GM19351 (cell line): ENCODE results near the gene SELENOW.
"Not testable (repeated sequence)": the region's sequence is repeated elsewhere in the genome, so short reads cannot be mapped to it uniquely, and the experiment has no call there.

ENCODE experiments used
- ATAC-seq: cut with Tn5 transposase; IDR thresholded peaks from one replicate; pipeline ENCODE4 v1.9.1; 2021; ENCODE audit warnings: mild to moderate bottlenecking, moderate library complexity; ENCODE audit not compliant: unreplicated experiment

SELENOW gene

DNA sequence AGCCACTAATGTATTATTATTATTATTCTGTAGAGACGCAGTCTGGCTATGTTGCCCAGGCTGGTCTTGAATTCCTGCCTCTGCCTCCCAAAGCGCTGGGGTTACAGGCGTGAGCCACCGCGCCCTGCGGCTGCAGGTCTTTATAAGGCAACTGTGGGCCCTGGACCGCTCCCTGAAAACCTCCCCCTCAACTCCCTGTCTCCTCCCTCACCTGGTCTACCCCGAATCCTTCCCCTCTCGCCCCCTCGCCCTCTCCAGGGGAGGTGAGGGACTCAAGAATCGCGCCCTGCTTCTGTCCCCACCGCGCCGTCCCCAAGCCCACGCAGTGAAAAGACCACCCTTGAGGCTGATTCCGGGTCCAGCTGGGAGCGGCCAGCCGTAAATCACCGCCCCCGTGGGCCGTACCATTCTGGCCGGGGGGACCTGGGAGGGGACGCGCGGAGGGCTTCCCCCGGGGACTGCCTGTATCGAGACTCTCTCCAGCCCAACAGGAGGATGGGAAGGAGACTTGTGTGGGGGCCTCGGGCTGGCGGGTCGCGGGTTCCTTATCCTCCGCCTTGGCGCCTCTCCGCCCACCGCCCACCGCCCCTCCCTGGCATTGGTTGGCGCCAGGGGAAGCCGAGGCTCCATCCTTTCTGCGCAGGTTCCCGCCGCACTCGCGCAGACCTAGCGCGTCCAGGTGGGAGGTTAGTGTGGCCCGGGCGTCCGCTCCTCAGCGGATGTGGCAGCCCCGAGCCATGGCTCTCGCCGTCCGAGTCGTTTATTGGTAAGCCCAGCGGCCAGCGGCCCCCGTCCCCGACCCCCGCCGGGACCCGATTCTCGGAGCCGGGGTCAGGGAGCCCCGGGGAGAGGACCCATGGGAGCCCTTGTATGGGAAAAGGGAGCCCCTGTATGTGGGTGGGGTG is at the start of gene SELENOW:
Gene SELENOW (plus strand): TSS at position 655 of the 905 bp plus-strand sequence. CDS start 83 bp downstream, at position 738.
- peak; percentile 85 for ATAC-seq

DNA sequence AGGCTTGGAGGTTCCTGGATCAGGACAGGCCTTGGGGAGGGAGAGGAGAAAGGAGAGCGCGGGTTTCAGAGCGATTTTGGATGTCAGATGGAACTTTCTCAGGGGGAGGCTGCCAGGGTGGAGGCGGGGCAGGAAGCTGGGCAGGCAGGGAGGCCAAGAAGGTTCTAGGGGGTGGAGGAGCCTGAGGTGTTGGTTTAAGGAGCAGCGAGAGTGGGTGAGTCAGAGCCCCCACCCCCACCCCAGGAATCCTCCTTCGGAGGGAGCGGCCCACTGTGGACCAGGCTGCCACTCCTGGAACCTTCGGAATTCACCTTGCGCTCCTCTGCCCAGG is 49.1 kb upstream of the SELENOW start:
- ATAC-seq, result no peak

DNA sequence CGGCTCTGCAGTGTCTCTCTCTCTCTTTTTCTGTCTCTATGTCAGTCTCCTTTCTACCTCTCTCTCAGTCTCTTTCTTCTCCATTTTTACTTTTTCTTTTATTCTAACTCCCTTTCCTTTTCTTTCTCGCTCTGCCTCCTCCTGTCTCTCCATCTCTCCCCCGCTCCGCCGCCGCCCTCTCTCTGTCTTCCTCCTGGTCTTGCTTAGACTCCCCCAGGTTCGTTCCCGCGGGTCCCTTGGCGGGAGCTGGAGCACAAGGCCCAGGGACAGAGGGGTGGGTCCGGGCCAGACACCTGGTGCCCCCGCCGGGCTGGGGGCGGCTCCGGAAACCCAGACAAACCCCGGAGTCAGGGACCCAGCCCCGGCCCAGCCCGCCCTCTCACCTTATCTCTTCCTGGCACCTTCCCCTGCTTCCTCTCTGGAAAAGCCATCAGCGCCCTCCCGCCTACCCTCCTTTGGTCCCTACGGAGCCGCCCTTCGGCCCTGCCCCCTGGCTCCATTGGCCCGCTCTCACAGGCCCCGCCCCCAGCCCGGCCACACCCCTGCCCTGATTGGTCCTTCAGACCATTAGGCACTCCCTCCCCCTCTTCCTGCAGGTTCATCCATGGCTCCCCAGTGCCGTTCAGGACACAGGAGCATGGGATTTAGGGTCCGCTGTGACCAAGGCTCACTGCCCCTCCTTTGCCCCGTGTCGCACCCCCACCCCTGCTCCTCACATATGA is 48.5 kb upstream of the SELENOW start:
- ATAC-seq, result no peak

DNA sequence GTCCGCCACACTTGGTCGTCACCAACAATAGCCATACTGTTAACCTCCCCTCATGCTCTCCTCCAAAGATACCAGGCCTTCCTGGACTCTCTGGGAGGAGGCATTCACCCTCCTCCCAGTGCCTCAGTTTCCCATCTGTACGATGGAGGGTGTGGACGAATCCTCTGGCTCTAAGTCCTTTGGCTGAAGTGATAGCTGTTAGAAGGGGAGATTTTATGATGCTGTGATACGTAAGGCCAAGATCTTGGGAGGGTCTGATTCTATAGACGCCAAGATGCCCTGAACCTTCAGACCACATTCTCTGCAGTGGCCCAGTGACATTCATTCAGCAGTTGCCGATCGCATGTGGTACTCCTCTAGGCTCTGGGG is 48.0 kb upstream of the SELENOW start:
- ATAC-seq, result no peak

DNA sequence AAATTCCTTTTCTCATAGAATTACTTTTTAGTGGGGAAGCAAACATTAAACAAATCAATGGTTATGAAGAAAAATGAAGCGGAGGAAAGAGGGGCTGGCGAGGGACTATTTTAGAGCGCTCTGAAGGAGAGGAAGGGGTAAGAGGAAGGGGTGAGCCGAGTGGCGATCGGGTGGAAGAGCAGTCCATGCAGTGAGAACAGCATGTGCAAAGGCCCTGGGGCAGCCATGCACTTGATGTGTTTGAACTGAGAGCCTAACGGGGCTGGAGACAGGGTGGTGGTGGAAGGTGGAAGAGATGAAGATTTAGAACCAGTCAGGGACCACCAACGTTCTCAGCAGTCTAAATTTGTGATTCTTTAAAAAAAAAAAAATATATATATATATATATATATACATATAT is 47.6 kb upstream of the SELENOW start:
- ATAC-seq, result no peak

DNA sequence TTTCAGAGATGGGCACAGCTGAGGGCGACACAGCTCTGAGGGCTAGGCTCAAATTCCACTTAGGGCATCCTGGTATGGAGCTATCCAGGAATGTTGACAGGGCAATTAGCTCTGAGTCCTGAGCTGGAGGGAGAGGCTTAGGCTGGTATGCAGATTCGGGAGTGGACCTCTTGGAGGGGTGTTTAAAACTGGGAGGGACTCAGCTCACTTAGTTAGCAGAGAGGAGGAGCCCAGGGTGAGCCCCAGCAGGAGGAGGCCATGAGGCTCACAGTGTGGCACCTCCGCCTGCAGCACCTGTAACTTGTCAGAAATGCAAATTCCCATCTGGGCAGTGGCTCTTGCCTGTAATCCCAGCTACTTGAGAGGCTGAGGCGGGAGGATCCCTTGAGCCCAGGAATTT is 43.4 kb upstream of the SELENOW start:
- ATAC-seq, result no peak

DNA sequence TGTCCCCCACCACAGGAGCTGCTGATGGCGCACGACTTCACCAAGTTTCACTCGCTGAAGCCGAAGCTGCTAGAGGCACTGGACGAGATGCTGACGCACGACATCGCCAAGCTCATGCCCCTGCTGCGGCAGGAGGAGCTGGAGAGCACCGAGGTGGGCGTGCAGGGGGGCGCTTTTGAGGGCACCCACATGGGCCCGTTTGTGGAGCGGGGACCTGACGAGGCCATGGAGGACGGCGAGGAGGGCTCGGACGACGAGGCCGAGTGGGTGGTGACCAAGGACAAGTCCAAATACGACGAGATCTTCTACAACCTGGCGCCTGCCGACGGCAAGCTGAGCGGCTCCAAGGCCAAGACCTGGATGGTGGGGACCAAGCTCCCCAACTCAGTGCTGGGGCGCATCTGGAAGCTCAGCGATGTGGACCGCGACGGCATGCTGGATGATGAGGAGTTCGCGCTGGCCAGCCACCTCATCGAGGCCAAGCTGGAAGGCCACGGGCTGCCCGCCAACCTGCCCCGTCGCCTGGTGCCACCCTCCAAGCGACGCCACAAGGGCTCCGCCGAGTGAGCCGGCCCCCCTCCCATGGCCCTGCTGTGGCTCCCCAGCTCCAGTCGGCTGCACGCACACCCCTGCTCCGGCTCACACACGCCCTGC is 37.5 kb upstream of the SELENOW start:
- no peak for ATAC-seq

DNA sequence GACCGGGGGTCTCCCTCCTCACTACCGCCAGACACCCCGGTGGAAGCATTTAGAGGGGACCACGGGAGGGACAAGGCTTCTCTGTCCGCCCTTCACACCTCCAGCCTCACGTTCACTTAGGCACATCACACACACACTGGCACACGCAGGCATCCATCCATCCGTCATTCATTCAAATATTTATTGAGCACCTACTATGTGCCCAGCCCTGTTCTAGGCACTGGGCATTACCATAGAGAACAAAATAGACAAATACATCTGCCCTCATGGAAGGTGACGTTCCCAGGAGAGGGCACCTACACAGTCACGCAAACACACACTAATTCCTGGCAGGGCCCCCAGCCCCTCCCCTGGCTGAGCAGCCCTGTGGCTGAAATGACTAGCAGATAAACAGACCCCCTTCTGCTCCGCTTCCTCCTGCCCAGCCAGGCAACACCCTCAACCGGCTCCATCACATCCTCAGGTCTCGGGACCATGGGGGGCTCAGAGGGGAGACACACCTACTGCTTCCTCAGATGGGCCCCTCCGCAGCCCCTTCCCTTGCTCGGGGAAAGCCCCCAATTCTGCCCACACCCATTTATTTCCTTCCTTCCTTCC is 36.9 kb upstream of the SELENOW start:
- no peak for ATAC-seq

DNA sequence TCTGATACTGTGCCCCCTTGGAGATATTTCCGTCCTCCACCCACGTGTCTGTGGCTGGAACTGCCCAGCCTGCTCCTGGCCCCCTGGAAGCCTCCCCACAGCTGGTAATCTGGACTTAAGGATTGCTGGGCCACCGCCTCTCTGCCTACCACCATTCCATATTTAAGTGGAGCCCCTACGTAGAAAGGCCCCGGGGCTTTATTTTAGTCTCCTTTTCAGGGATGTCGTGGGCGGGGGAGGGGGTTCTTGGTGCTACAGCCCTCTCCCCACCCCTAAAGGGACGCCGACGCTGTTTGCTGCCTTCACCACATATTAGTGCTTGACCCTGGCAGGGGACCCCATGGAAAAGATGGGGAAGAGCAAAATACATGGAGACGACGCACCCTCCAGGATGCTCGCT is 35.9 kb upstream of the SELENOW start:
- ATAC-seq, result no peak

DNA sequence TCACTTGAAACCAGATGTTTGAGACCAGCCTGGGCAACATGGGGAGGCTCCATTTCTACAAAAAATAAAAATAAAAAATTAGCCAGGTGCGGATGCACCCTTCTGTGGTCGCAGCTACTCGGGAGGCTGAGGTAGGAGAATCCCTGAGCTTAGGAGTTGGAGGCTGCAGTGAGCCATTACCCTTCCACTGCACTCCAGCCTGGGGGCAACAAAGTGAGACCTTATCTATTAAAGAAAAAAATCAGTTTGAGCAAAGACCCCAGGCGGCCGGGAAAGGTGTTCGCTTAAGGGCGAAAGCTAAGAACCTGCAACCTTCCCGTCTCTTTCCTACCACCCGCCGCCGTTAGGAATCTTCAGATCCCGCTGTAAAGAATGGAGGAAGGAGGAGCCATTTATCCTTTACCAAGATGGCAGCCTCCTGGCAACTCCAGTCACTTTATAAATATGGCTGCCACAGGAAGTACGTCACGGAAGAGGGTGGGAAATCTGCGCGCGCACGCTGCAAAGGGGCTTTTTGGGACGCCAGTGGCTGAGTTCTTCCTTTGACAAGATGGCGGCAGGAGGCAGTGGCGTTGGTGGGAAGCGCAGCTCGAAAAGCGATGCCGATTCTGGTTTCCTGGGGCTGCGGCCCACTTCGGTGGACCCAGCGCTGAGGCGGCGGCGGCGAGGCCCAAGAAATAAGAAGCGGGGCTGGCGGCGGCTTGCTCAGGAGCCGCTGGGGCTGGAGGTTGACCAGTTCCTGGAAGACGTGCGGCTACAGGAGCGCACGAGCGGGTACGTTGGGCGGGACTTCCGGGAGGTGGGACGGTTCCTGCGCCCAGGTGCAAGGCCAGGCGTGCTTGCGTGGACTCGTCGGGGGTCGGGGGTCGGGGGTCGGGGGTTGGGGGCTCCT is 33.2 kb upstream of the SELENOW start, which contains the start of gene NOP53:
Gene NOP53 (plus strand): TSS at position 537 of the 892 bp plus-strand sequence. CDS start 14 bp downstream, at position 551.
- ATAC-seq, result peak; percentile 62

DNA sequence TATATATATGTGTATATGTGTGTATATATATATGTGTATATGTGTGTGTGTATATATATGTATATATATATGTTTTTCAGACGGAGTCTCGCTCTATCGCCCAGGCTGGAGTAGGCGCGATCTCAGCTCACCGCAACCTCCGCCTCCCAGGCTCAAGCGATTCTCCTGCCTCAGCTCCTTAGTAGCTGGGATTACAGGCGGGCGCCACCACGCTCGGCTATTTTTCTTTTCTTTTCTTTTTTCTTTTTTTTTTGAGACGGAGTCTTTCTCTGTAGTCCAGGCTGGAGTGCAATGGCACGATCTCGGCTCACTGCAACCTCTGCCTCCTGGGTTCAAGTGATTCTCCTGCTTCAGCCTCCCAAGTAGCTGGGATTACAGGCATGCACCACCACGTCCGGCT is 32.4 kb upstream of the SELENOW start:
- not testable (repeated sequence) for ATAC-seq

DNA sequence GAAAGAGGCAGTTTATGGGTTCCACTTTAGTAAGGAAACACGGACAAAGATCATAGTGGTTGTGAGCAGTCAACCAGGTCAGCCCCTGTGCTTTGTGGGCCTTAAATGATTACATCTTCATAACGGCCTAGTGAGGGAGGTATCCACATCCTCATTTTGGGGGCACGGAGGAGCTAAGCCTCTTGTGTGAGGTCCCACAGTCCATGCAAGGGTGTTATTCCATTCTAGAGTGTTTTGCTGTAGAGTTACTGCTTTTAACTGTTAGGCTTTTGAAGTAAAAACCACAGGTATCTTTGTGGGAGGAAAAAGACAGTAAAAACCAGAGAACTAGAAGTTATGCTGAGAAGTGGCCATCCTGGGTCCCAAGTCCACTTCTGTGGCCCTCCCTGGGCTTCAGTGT is 29.2 kb upstream of the SELENOW start:
- ATAC-seq, result no peak

DNA sequence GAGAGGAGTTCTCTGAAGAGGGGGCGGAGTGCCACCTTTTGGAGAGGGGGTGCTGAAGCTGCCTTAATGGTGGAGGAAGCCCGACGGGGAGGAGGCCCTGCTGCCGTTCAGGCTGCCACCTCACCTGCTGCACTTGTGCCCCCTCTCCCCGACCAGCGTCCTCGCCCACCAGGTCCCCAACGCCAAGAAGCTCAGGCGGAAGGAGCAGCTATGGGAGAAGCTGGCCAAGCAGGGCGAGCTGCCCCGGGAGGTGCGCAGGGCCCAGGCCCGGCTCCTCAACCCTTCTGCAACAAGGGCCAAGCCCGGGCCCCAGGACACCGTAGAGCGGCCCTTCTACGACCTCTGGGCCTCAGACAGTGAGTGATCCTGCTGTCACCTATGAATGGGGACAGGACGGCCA is 27.8 kb upstream of the SELENOW start:
- no peak for ATAC-seq

DNA sequence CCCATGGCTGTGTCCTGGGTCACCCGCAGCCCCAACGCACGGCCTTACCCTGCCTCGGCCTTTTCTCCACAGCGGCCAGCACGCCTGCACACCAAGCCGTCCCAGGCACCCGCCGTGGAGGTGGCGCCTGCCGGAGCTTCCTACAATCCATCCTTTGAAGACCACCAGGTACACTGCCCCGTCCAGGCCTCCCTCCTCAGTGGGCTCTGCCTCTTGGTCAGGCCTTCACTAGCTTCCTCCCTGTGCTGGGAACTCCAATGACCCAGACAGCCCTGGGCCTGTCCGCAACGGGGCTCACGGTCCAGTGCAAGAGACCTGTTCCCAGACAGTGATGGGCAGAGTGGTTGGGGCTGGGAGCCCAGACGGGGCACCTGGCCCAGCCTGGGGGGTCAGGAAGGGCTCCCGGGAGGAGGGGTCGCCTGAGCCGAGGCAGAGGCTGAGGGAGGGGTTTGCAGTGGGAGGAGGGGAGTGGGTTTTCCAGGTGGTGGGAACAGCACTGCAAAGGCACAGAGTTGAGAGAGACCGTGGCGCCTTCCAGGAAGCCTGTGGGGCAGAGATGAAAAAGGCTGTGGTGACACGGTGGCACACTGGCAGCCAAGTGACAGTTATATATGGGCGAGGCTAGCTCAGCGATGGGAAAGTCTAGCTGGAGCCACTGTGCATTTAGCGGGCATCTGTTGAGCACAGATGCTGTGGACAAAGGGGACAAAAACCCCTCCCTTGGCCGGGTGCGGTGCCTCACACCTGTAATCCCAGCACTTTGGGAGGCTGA is 25.9 kb upstream of the SELENOW start:
- no peak for ATAC-seq

DNA sequence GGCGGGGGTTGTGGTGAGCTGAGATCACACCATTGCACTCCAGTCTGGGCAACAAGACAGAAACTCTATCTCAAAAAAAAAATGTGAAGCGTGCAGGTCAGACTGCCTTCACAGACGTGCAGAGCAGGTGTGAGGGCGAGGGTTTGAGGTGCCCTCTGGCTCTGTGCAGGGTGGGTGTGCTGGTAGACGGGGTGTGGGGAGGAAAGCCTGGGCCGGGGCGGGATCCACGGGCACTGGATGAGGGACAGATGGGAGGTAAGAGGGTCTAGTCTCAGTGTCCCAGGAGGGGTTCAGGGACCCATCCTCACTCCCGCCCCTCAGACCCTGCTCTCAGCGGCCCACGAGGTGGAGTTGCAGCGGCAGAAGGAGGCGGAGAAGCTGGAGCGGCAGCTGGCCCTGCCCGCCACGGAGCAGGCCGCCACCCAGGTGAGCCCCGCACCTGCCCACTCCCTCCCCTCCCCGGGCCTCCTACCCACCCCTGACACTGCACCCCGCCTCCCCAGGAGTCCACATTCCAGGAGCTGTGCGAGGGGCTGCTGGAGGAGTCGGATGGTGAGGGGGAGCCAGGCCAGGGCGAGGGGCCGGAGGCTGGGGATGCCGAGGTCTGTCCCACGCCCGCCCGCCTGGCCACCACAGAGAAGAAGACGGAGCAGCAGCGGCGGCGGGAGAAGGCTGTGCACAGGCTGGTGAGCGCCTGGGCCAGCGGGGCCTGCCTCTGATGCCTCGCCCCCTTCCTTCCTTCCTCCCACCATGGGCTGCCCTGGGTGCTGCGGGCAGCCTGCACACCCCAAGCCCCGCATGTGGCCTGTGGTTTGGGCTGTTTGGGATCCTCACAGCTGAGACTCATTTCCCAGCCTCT is 24.1 kb upstream of the SELENOW start:
- no peak for ATAC-seq

DNA sequence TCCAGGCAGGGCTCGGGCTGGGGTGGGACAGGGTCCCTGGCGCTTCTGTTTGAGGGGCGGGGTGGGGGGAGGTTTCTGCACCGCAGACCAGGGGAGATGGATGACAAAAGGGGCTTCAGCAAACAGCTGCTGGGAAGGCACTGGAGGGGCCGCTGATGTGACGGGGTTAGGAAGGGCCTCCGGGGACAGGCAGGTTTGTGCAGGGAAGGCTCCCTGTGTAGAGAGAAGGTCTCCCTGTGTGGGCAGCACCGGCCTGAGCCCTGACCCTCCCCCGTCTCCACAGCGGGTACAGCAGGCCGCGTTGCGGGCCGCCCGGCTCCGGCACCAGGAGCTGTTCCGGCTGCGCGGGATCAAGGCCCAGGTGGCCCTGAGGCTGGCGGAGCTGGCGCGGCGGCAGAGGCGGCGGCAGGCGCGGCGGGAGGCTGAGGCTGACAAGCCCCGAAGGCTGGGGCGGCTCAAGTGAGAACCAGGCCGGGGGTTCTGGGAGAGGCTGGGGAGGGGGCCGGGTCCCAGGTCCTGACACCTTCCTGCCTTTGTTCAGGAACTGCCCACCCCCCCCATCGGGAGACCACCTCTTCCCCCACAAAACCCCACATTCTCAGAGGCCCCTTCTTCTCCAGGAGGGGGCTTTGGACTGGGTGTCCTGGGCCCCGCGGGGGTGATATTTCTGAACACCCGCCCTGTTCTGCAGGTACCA is 23.3 kb upstream of the SELENOW start:
- no peak for ATAC-seq

DNA sequence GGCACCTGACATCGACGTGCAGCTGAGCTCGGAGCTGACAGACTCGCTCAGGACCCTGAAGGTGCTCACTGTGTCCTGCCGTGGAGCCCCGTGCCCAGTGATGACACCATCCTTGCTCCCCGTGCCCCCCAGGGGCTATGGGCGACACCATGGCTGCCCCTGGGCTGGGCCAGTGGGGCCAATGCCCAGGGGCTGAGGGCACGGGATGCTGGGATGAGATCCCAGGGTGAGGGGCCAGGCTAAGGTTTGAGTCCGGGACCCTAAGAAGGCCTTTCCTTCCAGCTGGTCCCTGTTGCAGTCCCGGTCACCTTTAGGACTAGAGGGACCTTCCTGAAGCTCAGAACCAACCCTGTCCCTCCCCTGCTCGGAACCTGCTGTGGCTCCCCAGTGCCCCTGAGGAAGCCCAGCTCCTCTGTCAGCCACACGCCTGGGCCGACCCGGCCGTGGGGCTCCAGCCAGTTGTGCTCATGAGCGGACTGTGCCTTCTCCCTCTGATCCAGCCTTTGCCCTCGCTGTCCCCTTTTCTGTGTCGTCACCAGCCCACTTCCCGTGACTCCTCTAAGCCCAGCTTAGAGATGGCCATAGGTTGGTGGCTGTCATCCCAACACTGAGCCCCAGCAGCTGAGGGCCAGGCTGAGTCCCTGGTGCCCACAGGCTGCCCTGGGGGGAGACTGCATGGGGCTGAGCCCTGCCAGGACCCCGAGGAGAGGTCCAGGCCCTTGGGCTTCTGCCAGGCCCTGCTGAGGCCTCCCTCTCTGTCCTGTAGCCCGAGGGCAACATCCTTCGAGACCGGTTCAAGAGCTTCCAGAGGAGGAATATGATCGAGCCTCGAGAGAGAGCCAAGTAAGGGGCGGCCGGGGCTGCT is 22.5 kb upstream of the SELENOW start:
- ATAC-seq, result no peak
